ENCODE data around the gene UNC119. TPM values are rescaled to one million over a fixed set of nuclear protein-coding genes. Genes with fewer than 3 reads are reported as not detected.

UNC119 gene
- total RNA-seq, 1 experiment from 2014 or later = 13.0 TPM

DNA sequence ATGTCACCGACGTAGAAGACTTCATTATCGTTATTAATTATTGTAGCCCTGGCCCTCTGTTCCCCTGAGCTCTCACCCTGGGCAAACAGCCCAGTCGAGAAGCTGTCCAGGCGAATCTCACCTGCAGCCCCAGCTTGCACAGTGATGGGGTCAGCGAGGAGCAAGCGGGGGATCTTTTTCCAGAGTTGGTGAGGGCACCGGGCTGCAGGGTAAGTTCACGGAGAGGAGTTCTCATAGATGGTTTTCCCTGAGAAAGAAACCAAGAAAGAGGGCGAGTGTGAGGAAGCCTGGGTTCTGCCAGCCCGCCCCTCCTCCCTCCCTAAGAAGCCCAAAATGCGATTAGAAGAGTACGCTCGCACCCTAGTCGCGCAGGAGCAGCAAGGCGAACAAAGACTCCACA lies 46.0 kb upstream of the UNC119 start:
- H3K27ac Mint-ChIP-seq (ENCODE audit: unreplicated experiment) = peak overlapping the region; percentile 92
- intact Hi-C loops (cut with micrococcal nuclease; ENCODE audit: unreplicated experiment) = no loop called here
- TF ChIP-seq, protein P1, sequence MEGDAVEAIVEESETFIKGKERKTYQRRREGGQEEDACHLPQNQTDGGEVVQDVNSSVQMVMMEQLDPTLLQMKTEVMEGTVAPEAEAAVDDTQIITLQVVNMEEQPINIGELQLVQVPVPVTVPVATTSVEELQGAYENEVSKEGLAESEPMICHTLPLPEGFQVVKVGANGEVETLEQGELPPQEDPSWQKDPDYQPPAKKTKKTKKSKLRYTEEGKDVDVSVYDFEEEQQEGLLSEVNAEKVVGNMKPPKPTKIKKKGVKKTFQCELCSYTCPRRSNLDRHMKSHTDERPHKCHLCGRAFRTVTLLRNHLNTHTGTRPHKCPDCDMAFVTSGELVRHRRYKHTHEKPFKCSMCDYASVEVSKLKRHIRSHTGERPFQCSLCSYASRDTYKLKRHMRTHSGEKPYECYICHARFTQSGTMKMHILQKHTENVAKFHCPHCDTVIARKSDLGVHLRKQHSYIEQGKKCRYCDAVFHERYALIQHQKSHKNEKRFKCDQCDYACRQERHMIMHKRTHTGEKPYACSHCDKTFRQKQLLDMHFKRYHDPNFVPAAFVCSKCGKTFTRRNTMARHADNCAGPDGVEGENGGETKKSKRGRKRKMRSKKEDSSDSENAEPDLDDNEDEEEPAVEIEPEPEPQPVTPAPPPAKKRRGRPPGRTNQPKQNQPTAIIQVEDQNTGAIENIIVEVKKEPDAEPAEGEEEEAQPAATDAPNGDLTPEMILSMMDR (IDR thresholded peaks at IDR 0.05; ENCODE audit: unreplicated experiment) = no peak
- H3K27me3 Mint-ChIP-seq (ENCODE audit: unreplicated experiment) = no peaks in the 10 kb centered on the region
- DNase-seq = no peak
- H3K4me3 Mint-ChIP-seq (ENCODE audit: low read depth, unreplicated experiment) = peak overlapping the region; percentile 91
- H3K4me1 Mint-ChIP-seq (ENCODE audit: low read depth, unreplicated experiment) = peaks cover 17% of the 10 kb centered on the region
- TSS peak; percentile 67 for BruUV-seq (replicated peaks)
- CTCF ChIA-PET = no interaction called here
- H3K36me3 Mint-ChIP-seq (ENCODE audit: insufficient read depth, unreplicated experiment) = peaks cover 35% of the 10 kb centered on the region
- no peaks in the 10 kb centered on the region for H3K9me3 Mint-ChIP-seq (ENCODE audit: low read depth, unreplicated experiment)

DNA sequence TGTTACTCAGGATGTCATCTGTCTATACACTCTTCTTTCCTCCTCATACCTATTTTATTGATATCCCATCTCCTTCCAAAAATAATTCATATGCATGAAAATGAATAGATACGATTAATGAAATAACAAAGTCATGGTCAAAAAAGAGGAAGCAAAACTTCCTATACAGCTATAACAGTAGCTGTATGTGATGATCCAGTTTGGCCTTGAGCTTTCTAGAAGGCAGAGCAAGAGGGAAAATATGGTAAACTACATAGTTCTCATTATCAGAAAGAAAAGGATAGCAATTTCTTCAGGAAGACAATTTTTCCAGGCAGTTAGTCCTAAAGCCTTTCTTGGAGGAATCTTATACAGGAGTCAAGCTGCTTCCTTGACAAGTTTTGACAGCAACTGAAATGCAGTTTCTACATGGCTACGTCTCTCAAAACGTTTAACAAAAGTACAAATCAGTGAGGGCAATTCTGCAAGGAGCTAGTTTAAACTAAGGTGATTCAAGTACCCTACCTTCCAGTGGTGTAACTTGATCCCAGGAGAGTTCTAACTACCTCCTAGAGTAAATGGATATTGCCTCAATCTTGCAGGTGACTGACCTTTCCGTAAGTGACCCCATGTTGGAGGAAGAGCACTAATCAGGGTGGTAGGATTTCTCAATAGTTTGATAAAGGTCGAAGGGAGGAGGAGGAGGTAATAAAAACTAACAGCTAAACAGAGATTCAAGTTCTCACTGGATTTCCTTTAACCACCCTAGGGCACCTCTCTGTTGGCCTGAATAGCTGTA lies 45.4 kb upstream of the UNC119 start:
- H3K4me3 Mint-ChIP-seq (ENCODE audit: low read depth, unreplicated experiment) = peak overlapping the region; percentile 91
- CTCF ChIA-PET = no interaction called here
- no peaks in the 10 kb centered on the region for H3K9me3 Mint-ChIP-seq (ENCODE audit: low read depth, unreplicated experiment)
- BruUV-seq (replicated peaks) = no TSS peak
- H3K4me1 Mint-ChIP-seq (ENCODE audit: low read depth, unreplicated experiment) = peaks cover 17% of the 10 kb centered on the region
- TF ChIP-seq, protein P1 (IDR thresholded peaks at IDR 0.05; ENCODE audit: unreplicated experiment) = no peak
- H3K27me3 Mint-ChIP-seq (ENCODE audit: unreplicated experiment) = no peaks in the 10 kb centered on the region
- peak overlapping the region; percentile 92 for H3K27ac Mint-ChIP-seq (ENCODE audit: unreplicated experiment)
- intact Hi-C loops (cut with micrococcal nuclease; ENCODE audit: unreplicated experiment) = no loop called here
- DNase-seq = no peak
- H3K36me3 Mint-ChIP-seq (ENCODE audit: insufficient read depth, unreplicated experiment) = peaks cover 29% of the 10 kb centered on the region

DNA sequence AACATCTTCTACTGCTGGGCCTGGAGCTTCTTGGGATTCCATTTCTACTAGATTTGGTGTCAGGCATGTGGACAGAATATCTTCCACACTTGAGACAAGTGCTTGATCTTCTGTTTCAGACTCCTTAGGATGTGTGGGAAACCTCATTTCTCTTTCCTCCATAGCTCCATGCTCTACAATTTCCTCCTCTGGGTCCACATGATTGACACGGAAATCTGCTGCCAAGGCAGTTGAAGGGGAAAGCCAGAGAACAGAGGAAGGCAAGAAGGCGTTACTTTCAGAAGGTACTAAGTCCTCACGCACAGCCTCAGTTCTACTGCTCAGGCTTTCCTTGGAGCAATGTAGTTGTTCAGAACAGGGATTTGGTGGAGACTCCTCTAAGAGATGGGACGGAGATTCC lies 39.8 kb upstream of the UNC119 start:
- TF ChIP-seq, protein P1 (IDR thresholded peaks at IDR 0.05; ENCODE audit: unreplicated experiment) = no peak
- Mint-ChIP-seq H3K4me1 (ENCODE audit: low read depth, unreplicated experiment) (peaks cover under 1% of the 10 kb centered on the region), H3K36me3 (ENCODE audit: insufficient read depth, unreplicated experiment) (peaks cover 9% of the 10 kb centered on the region), H3K27me3 (ENCODE audit: unreplicated experiment) (no peaks in the 10 kb centered on the region), H3K27ac (ENCODE audit: unreplicated experiment) (no peak overlapping the region), H3K9me3 (ENCODE audit: low read depth, unreplicated experiment) (no peaks in the 10 kb centered on the region), H3K4me3 (ENCODE audit: low read depth, unreplicated experiment) (no peak overlapping the region)
- CTCF ChIA-PET = no interaction called here
- DNase-seq = no peak
- no TSS peak for BruUV-seq (replicated peaks)
- intact Hi-C loops (cut with micrococcal nuclease; ENCODE audit: unreplicated experiment) = no loop called here

DNA sequence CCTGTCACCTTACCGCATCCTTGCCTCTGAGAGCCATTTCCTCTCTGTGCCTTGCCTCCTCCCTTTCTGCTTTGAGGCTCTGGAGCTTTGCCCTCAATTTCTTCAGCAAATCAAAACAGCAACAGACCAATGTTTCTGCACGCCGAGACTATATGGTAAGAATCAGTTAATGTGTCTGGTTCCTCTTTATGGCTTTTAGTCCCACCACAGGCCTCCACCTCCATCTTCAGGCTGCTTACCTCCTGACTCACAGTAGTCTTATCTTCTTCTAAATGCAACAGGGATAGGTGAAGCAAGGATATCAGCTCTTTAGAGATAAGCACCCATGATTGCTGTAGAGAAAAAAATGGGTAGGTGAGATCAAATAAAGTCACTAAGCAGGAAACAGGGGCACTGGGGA lies 33.4 kb upstream of the UNC119 start:
- Mint-ChIP-seq H3K36me3 (ENCODE audit: insufficient read depth, unreplicated experiment) (peaks cover 25% of the 10 kb centered on the region), H3K27me3 (ENCODE audit: unreplicated experiment) (no peaks in the 10 kb centered on the region), H3K9me3 (ENCODE audit: low read depth, unreplicated experiment) (no peaks in the 10 kb centered on the region), H3K4me3 (ENCODE audit: low read depth, unreplicated experiment) (no peak overlapping the region), H3K4me1 (ENCODE audit: low read depth, unreplicated experiment) (no peaks in the 10 kb centered on the region), H3K27ac (ENCODE audit: unreplicated experiment) (no peak overlapping the region)
- CTCF ChIA-PET = no interaction called here
- TF ChIP-seq, protein P1 (IDR thresholded peaks at IDR 0.05; ENCODE audit: unreplicated experiment) = no peak
- no TSS peak for BruUV-seq (replicated peaks)
- intact Hi-C loops (cut with micrococcal nuclease; ENCODE audit: unreplicated experiment) = no loop called here
- DNase-seq = no peak

Data from Calu3 (cell line).